Glutamatergic neuron (in vitro differentiated cells): Measurements from ENCODE around the gene TM2D1. TPM values are rescaled to one million over a fixed set of nuclear protein-coding genes. Genes with fewer than 3 reads are reported as not detected.

Source experiments
- DNase-seq: peaks from one replicate; pipeline ENCODE4 v3.0.0; 2022
- H3K27ac Mint-ChIP-seq: one replicate; pipeline ENCODE4 v1.8.0; 2020; ENCODE audit warnings: mild to moderate bottlenecking, mixed read lengths, inconsistent platforms; ENCODE audit not compliant: unreplicated experiment
- H3K27me3 Mint-ChIP-seq: one replicate; pipeline ENCODE4 v1.8.0; 2020; ENCODE audit warnings: mild to moderate bottlenecking, moderate library complexity, mixed read lengths, inconsistent platforms; ENCODE audit not compliant: unreplicated experiment
- H3K36me3 Mint-ChIP-seq: one replicate; pipeline ENCODE4 v1.8.0; 2020; ENCODE audit warnings: mild to moderate bottlenecking, mixed read lengths, inconsistent platforms; ENCODE audit not compliant: unreplicated experiment
- H3K4me1 Mint-ChIP-seq: one replicate; pipeline ENCODE4 v1.8.0; 2020; ENCODE audit warnings: mild to moderate bottlenecking, low read depth, mixed read lengths, inconsistent platforms; ENCODE audit not compliant: unreplicated experiment
- H3K4me3 Mint-ChIP-seq: one replicate; pipeline ENCODE4 v1.8.0; 2020; ENCODE audit warnings: mild to moderate bottlenecking, mixed read lengths, inconsistent platforms; ENCODE audit not compliant: unreplicated experiment
- H3K9me3 Mint-ChIP-seq: one replicate; pipeline ENCODE4 v1.8.0; 2020; ENCODE audit warnings: mild to moderate bottlenecking, moderate library complexity, mixed read lengths, inconsistent platforms; ENCODE audit not compliant: unreplicated experiment
- CTCF ChIP-seq: fragments of 200-600 bp; sonication (generic); IDR thresholded peaks from one replicate; pipeline ENCODE4 v1.5.0; 2021; ENCODE audit not compliant: partially characterized antibody, unreplicated experiment
- long read RNA-seq: library from polyadenylated mRNA; unstranded; transcript quantifications from one replicate; pipeline ENCODE4 v2.0.0, GENCODE V29; 2020; ENCODE audit not compliant: unreplicated experiment
- total RNA-seq: library from RNA; stranded (reverse); fragmentation: NEBNext Ultra II Directional; extraction: Animal tissue kit (Norgen Biotek cat#: 25700); gene quantifications from one replicate; pipeline ENCODE4 v1.2.1, GENCODE V29; 2021; ENCODE audit not compliant: unreplicated experiment

The TM2D1 gene
- 21.1 TPM for total RNA-seq
- long read RNA-seq, partial matches to known transcripts, result 2 of 10 reads
- long read RNA-seq, other reads (novel, unspliced or antisense), result 4 of 10 reads

- H3K4me3 Mint-ChIP-seq, result peak within 1 kb of the TSS; percentile 95
- peaks cover 10% of the 10 kb centered on the region for H3K9me3 Mint-ChIP-seq
- H3K36me3 Mint-ChIP-seq, result no peaks in the 10 kb centered on the region
- H3K27ac Mint-ChIP-seq, result peak within 1 kb of the TSS; percentile 95
- peak; percentile 90 for DNase-seq
- H3K27me3 Mint-ChIP-seq, result peaks cover 9% of the 10 kb centered on the region
- peaks cover 2% of the 10 kb centered on the region for H3K4me1 Mint-ChIP-seq
- no peak for TF ChIP-seq CTCF
Measured at GRCh38 chr1:61724813-61725694, at the start of gene TM2D1. TSS of gene TM2D1 (minus strand) at chr1:61725141. CDS start at chr1:61725120, 21 bp downstream.

- Mint-ChIP-seq H3K9me3 (no peaks in the 10 kb centered on the region), H3K27ac (no peak overlapping the region), H3K4me3 (no peak overlapping the region), H3K4me1 (no peaks in the 10 kb centered on the region), H3K27me3 (no peaks in the 10 kb centered on the region), H3K36me3 (no peaks in the 10 kb centered on the region)
- TF ChIP-seq CTCF, result no peak
- DNase-seq, result no peak
Measured at GRCh38 chr1:61770131-61770530, 45.2 kb upstream of the TM2D1 start.

GRCh38 chr1:61757950-61758349, 33.0 kb upstream of the TM2D1 start:
- H3K9me3 Mint-ChIP-seq, result no peaks in the 10 kb centered on the region
- no peaks in the 10 kb centered on the region for H3K4me1 Mint-ChIP-seq
- no peaks in the 10 kb centered on the region for H3K36me3 Mint-ChIP-seq
- no peak overlapping the region for H3K4me3 Mint-ChIP-seq
- no peak for TF ChIP-seq CTCF
- no peak for DNase-seq
- no peak overlapping the region for H3K27ac Mint-ChIP-seq
- no peaks in the 10 kb centered on the region for H3K27me3 Mint-ChIP-seq

GRCh38 chr1:61756773-61757172, 31.8 kb upstream of the TM2D1 start:
- no peaks in the 10 kb centered on the region for H3K4me1 Mint-ChIP-seq
- no peaks in the 10 kb centered on the region for H3K9me3 Mint-ChIP-seq
- H3K27me3 Mint-ChIP-seq, result no peaks in the 10 kb centered on the region
- no peak overlapping the region for H3K4me3 Mint-ChIP-seq
- TF ChIP-seq CTCF, result no peak
- H3K36me3 Mint-ChIP-seq, result no peaks in the 10 kb centered on the region
- no peak for DNase-seq
- no peak overlapping the region for H3K27ac Mint-ChIP-seq

- no peak overlapping the region for H3K27ac Mint-ChIP-seq
- no peaks in the 10 kb centered on the region for H3K4me1 Mint-ChIP-seq
- no peaks in the 10 kb centered on the region for H3K9me3 Mint-ChIP-seq
- no peak overlapping the region for H3K4me3 Mint-ChIP-seq
- H3K36me3 Mint-ChIP-seq, result no peaks in the 10 kb centered on the region
- no peaks in the 10 kb centered on the region for H3K27me3 Mint-ChIP-seq
- no peak for DNase-seq
- TF ChIP-seq CTCF, result no peak
Measured at GRCh38 chr1:61754545-61754944, 29.6 kb upstream of the TM2D1 start.
